Naive thymus-derived CD4-positive, alpha-beta T cell (primary cell): ENCODE results near the gene ENO2. TPM values are rescaled to one million over a fixed set of nuclear protein-coding genes. Genes with fewer than 3 reads are reported as not detected.

Experiments used
- ATAC-seq: fragments of 150-1000 bp; cut with Tn5 transposase; 2 replicates; pipeline ENCODE4 v1.10.0; 2021; ENCODE audit warnings: mild to moderate bottlenecking, moderate library complexity
- CTCF ChIA-PET: fragments of 350-600 bp; sonication (Branson Sonifier 250); formaldehyde crosslinking; loops from one replicate; lab custom pipeline; 2021; ENCODE audit warnings: antibody characterized with exemption; lab: Charles Lee
- POLR2A ChIA-PET: fragments of 350-600 bp; sonication (Branson Sonifier 250); formaldehyde crosslinking; loops from one replicate; lab custom pipeline; 2021; ENCODE audit warnings: antibody characterized with exemption, inconsistent platforms; lab: Charles Lee
- DNase-seq, 9 donors: peaks; one replicate each; pipeline versions ENCODE4 v3.0.0 to v3.0.0-alpha.2; 2020 to 2022; ENCODE audit warnings: mixed read lengths in 1 of 9
- H3K27ac ChIP-seq: one replicate; pipeline ENCODE4 v1.7.0; 2013; ENCODE audit warnings: mild to moderate bottlenecking, low read depth, low read length, moderate library complexity
- H3K27me3 ChIP-seq, 2 donors: one replicate each; pipeline ENCODE4 v1.7.0; 2013; ENCODE audit warnings: low read length in 2 of 2, mild to moderate bottlenecking in 2 of 2, moderate library complexity in 2 of 2; ENCODE audit not compliant: control insufficient read depth in 2 of 2, insufficient read depth in 2 of 2
- H3K36me3 ChIP-seq, 3 experiments: 1 replicate in 2 of 3; 2 replicates in 1 of 3; pipeline ENCODE4 v1.7.0; 2013; ENCODE audit warnings: low read length in 3 of 3, mild to moderate bottlenecking in 3 of 3, moderate library complexity in 1 of 3; ENCODE audit not compliant: insufficient read depth in 3 of 3, control insufficient read depth in 2 of 3
- H3K4me1 ChIP-seq, 2 donors: one replicate each; pipeline ENCODE4 v1.7.0; 2013; ENCODE audit warnings: low read length in 2 of 2, mild to moderate bottlenecking in 2 of 2, moderate library complexity in 1 of 2; ENCODE audit not compliant: control insufficient read depth in 2 of 2, insufficient read depth in 2 of 2
- H3K4me3 ChIP-seq: 2 replicates; pipeline ENCODE4 v1.7.0; 2013; ENCODE audit warnings: mild to moderate bottlenecking, low read length
- H3K9me3 ChIP-seq, 3 experiments: 1 replicate in 2 of 3; 2 replicates in 1 of 3; pipeline ENCODE4 v1.7.0; 2013; ENCODE audit warnings: low read length in 3 of 3; ENCODE audit not compliant: control insufficient read depth in 2 of 3
- H3K27ac Mint-ChIP-seq, 9 donors: one replicate each; pipeline ENCODE4 v1.8.0; 2020 to 2022; ENCODE audit warnings: mixed read lengths in 9 of 9, mild to moderate bottlenecking in 8 of 9, moderate library complexity in 5 of 9, inconsistent platforms in 2 of 9
- H3K27me3 Mint-ChIP-seq, 5 donors: one replicate each; pipeline ENCODE4 v1.8.0; 2021 to 2022; ENCODE audit warnings: mixed read lengths in 5 of 5, mild to moderate bottlenecking in 1 of 5
- H3K36me3 Mint-ChIP-seq, 5 donors: one replicate each; pipeline ENCODE4 v1.8.0; 2020 to 2022; ENCODE audit warnings: mixed read lengths in 5 of 5, mild to moderate bottlenecking in 3 of 5, inconsistent platforms in 1 of 5
- H3K4me1 Mint-ChIP-seq, 7 donors: one replicate each; pipeline ENCODE4 v1.8.0; 2020 to 2022; ENCODE audit warnings: mixed read lengths in 7 of 7, mild to moderate bottlenecking in 3 of 7, inconsistent platforms in 1 of 7
- H3K4me3 Mint-ChIP-seq, 10 donors: one replicate each; pipeline ENCODE4 v1.8.0; 2020 to 2022; ENCODE audit warnings: mild to moderate bottlenecking in 10 of 10, mixed read lengths in 10 of 10, moderate library complexity in 6 of 10, inconsistent platforms in 2 of 10
- H3K9me3 Mint-ChIP-seq, 11 donors: one replicate each; pipeline ENCODE4 v1.8.0; 2020 to 2022; ENCODE audit warnings: mixed read lengths in 11 of 11, mild to moderate bottlenecking in 4 of 11, inconsistent platforms in 1 of 11, moderate library complexity in 1 of 11
- intact Hi-C, 2 donors: fragments of 100-400 bp; cut with micrococcal nuclease; formaldehyde crosslinking; loops; one replicate each; pipeline ENCODE4 v1.15.1; 2023
- polyA plus RNA-seq, 2 donors: library from polyadenylated mRNA; unstranded; fragments of 300-500 nt; fragmentation: Illumina TruSeq; gene quantifications; one replicate each; pipeline ENCODE4 v1.2.3, GENCODE V29; 2021
- total RNA-seq, 6 experiments: library from RNA in 5 of 6; stranded (reverse) in 5 of 6; gene quantifications; 1 replicate in 5 of 6; 2 replicates in 1 of 6; pipeline ENCODE4 v1.2.3 and lab custom pipeline; 2021 to 2026

The ENO2 gene
- total and polyA plus RNA-seq, 7 experiments from 2014 or later = 22.5 to 193 (median 90.6) TPM

DNA sequence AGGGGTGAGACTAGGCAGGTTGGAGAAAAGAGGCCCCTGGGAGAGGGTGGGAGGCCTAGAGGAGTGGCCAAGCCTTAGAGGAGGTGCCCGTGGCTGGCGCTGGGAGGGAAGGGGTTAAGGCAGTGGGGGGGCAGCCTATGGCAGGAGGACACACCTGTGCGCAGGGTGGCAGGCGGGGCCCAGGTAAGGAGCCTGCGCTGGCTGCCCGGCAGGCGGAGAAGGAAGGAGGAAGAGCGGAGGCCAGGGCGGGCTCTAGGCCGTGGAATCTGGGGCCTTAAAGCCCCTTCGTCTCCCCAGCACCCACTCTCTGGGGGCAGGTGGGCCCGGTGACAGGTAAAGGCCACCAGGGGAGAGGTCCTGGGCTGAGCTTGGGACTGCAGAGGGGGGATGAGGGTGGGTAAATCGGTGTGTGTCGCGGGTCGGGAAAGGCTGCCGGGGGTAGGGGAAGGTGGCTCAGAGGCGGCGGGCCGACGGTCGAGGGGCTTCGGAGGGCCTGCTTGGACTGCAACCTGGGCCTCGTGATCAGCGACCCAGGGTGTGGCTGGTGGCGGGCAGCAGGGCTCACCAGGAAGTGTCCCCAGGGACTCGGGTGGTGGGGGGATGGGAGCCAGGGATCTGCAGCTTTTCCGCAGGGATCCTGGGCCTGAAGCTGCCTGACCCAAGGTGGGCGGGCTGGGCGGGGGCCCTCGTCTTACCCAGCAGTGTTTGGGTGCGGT lies 48.8 kb downstream of the ENO2 start:
- H3K4me3 ChIP-seq = no peak overlapping the region

GRCh38 chr12:6963791-6964413 lies 49.5 kb downstream of the ENO2 start:
- ChIA-PET CTCF (interaction anchor here (0.8 to 11.1 kb wide), 14 partner anchors 8 to 171 kb away, joined by 3 to 460 read pairs (median 4); partner anchors contain the start of genes C12orf57, C1RL, LPCAT3 and PTPN6), POLR2A (interaction anchor here (0.7 to 13.5 kb wide), 15 partner anchors 8 to 147 kb away, joined by 3 to 1270 read pairs (median 3); partner anchors contain the start of genes ATN1, C12orf57, ENO2 and LPCAT3)
- H3K36me3 ChIP-seq = peaks cover 18 to 48% (median 26%) of the 10 kb centered on the region in 3 experiments
- Mint-ChIP-seq H3K4me3 (peak overlapping the region in 2 of 10 donors; percentile 7 to 21), H3K4me1 (peaks cover 33 to 60% (median 58%) of the 10 kb centered on the region in 7 donors), H3K9me3 (no peaks in the 10 kb centered on the region), H3K27ac (peak overlapping the region; percentile 75 to 95 (median 87)), H3K27me3 (no peaks in the 10 kb centered on the region), H3K36me3 (peaks cover 7 to 27% (median 17%) of the 10 kb centered on the region in 5 donors)
- H3K4me3 ChIP-seq = no peak overlapping the region
- DNase-seq (no peak), ATAC-seq (no peak)
- no peaks in the 10 kb centered on the region for H3K9me3 ChIP-seq
- intact Hi-C loops = no loop called here
- H3K27me3 ChIP-seq = no peaks in the 10 kb centered on the region
- H3K4me1 ChIP-seq = peaks cover 46 to 60% of the 10 kb centered on the region in 2 donors
- peak overlapping the region; percentile 34 for H3K27ac ChIP-seq

More for the DNA sequence above, 48.8 kb downstream of the ENO2 start:
- Mint-ChIP-seq H3K27ac (peak overlapping the region in 6 of 9 donors; percentile 22 to 100 (median 48)), H3K9me3 (no peaks in the 10 kb centered on the region), H3K4me3 (no peak overlapping the region), H3K36me3 (peaks cover 14 to 30% (median 22%) of the 10 kb centered on the region in 5 donors), H3K4me1 (peaks cover 36 to 60% (median 58%) of the 10 kb centered on the region in 7 donors), H3K27me3 (no peaks in the 10 kb centered on the region)
- ChIA-PET POLR2A (interaction anchor here (0.7 to 13.5 kb wide), 10 partner anchors 7 to 145 kb away, joined by 3 to 1270 read pairs (median 4); partner anchors contain the start of genes ATN1, C12orf57, PTPN6 and RNU7-1), CTCF (interaction anchor here (0.5 to 11.1 kb wide), 6 partner anchors 15 to 348 kb away, joined by 4 to 460 read pairs (median 13); partner anchors contain the start of genes C12orf57, C1RL, PTPN6 and RNU7-1)
- intact Hi-C loops = no loop called here
- DNase-seq = no peak
- Histone ChIP-seq H3K36me3 (peaks cover 15 to 45% (median 20%) of the 10 kb centered on the region in 3 experiments), H3K27ac (peak overlapping the region; percentile 95), H3K27me3 (no peaks in the 10 kb centered on the region), H3K4me1 (peaks cover 53 to 60% of the 10 kb centered on the region in 2 donors), H3K9me3 (no peaks in the 10 kb centered on the region)
- no peak for ATAC-seq

- no peaks in the 10 kb centered on the region for H3K9me3 ChIP-seq
- H3K4me3 Mint-ChIP-seq = peak overlapping the region in 1 of 10 donors; percentile 17
- H3K9me3 Mint-ChIP-seq = no peaks in the 10 kb centered on the region
- CTCF ChIA-PET = interaction anchor here (0.6 to 11.1 kb wide), 17 partner anchors 8 to 171 kb away, joined by 3 to 460 read pairs (median 4); partner anchors contain the start of genes C12orf57, C1RL, LPCAT3 and PTPN6
- POLR2A ChIA-PET = interaction anchor here (0.7 to 13.5 kb wide), 14 partner anchors 9 to 969 kb away, joined by 3 to 1270 read pairs (median 3); partner anchors contain the start of genes C12orf57, ENO2, LPCAT3 and PTPN6
- peaks cover 33 to 59% (median 58%) of the 10 kb centered on the region in 7 donors for H3K4me1 Mint-ChIP-seq
- H3K36me3 ChIP-seq = peaks cover 18 to 49% (median 26%) of the 10 kb centered on the region in 3 experiments
- H3K27ac ChIP-seq = peak overlapping the region; percentile 68
- peaks cover 4 to 26% (median 20%) of the 10 kb centered on the region in 5 donors for H3K36me3 Mint-ChIP-seq
- no peaks in the 10 kb centered on the region for H3K27me3 ChIP-seq
- no peak for DNase-seq
- no peak overlapping the region for H3K4me3 ChIP-seq
- no peaks in the 10 kb centered on the region for H3K27me3 Mint-ChIP-seq
- ATAC-seq = no peak
- intact Hi-C loops = loop anchor here (1.0 kb wide), 3 partner anchors 20 to 95 kb away; partner anchors contain the start of gene C12orf57 (in 2 of the 2)
- H3K4me1 ChIP-seq = peaks cover 46 to 60% of the 10 kb centered on the region in 2 donors
- peak overlapping the region; percentile 75 to 95 (median 87) for H3K27ac Mint-ChIP-seq
Measured at GRCh38 chr12:6964605-6965025, 50.2 kb downstream of the ENO2 start.

- Mint-ChIP-seq H3K4me1 (peaks cover 33 to 59% (median 56%) of the 10 kb centered on the region in 7 donors), H3K4me3 (peak overlapping the region in 3 of 10 donors; percentile 9 to 23 (median 17)), H3K27ac (peak overlapping the region; percentile 75 to 95 (median 87)), H3K27me3 (no peaks in the 10 kb centered on the region), H3K36me3 (peaks cover 4 to 29% (median 20%) of the 10 kb centered on the region in 5 donors), H3K9me3 (no peaks in the 10 kb centered on the region)
- ATAC-seq = peak; percentile 69
- Histone ChIP-seq H3K36me3 (peaks cover 18 to 48% (median 26%) of the 10 kb centered on the region in 3 experiments), H3K27ac (peak overlapping the region; percentile 68), H3K4me1 (peaks cover 45 to 60% of the 10 kb centered on the region in 2 donors), H3K9me3 (no peaks in the 10 kb centered on the region), H3K4me3 (no peak overlapping the region), H3K27me3 (no peaks in the 10 kb centered on the region)
- ChIA-PET CTCF (interaction anchor here (0.6 to 11.1 kb wide), 17 partner anchors 8 to 172 kb away, joined by 3 to 460 read pairs (median 4); partner anchors contain the start of genes C12orf57, C1RL, LPCAT3 and PTPN6), POLR2A (interaction anchor here (0.6 to 13.5 kb wide), 11 partner anchors 8 to 969 kb away, joined by 3 to 1270 read pairs (median 4); partner anchors contain the start of genes C12orf57, ENO2, PTPN6 and RNU7-1)
- peak; percentile 77 to 89 (median 85) for DNase-seq
- intact Hi-C loops = loop anchor here (1.0 kb wide), 3 partner anchors 21 to 96 kb away; partner anchors contain the start of gene C12orf57 (in 2 of the 2)
Measured at GRCh38 chr12:6965026-6965661, 50.8 kb downstream of the ENO2 start.

DNA sequence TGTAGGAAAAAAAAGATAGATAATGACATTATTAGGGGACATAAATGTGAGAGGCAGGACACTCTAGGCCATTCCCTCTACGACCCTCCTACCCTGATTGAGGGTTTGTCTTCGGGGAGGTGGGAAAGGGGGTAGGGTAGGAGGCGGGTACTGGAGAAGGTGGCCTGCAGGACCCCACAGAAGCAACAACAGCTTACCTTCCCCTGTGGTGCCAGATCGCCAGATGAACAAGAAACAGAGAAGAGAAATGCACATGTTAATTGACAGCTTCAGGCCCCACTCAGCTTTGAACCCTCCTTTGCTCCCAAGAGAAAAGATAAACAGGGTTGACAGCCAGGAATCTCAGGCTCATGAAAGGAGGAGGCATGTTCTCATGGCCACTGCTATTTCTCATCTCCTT lies 51.3 kb downstream of the ENO2 start:
- no peaks in the 10 kb centered on the region for H3K27me3 ChIP-seq
- ChIA-PET CTCF (interaction anchor here (0.8 to 11.1 kb wide), 6 partner anchors 11 to 147 kb away, joined by 3 to 460 read pairs (median 9); partner anchors contain the start of genes C12orf57, PTPN6 and RNU7-1), POLR2A (interaction anchor here (1.0 to 13.5 kb wide), 6 partner anchors 9 to 93 kb away, joined by 3 to 1270 read pairs (median 4); partner anchors contain the start of genes C12orf57, PTPN6, RNU7-1 and SPSB2)
- intact Hi-C loops = loop anchor here (1.0 kb wide), 3 partner anchors 21 to 96 kb away; partner anchors contain the start of gene C12orf57 (in 2 of the 2)
- H3K36me3 ChIP-seq = peaks cover 18 to 45% (median 26%) of the 10 kb centered on the region in 3 experiments
- Mint-ChIP-seq H3K36me3 (peaks cover 5 to 25% (median 20%) of the 10 kb centered on the region in 5 donors), H3K27ac (peak overlapping the region in 7 of 9 donors; percentile 75 to 95 (median 87)), H3K4me3 (no peak overlapping the region), H3K9me3 (no peaks in the 10 kb centered on the region), H3K27me3 (no peaks in the 10 kb centered on the region), H3K4me1 (peaks cover 30 to 56% (median 54%) of the 10 kb centered on the region in 7 donors)
- H3K9me3 ChIP-seq = no peaks in the 10 kb centered on the region
- DNase-seq (no peak), ATAC-seq (no peak)
- H3K4me3 ChIP-seq = no peak overlapping the region
- H3K4me1 ChIP-seq = peaks cover 39 to 54% of the 10 kb centered on the region in 2 donors
- peak overlapping the region; percentile 68 for H3K27ac ChIP-seq
